Adrenal gland (tissue), 12 donors: Measurements from ENCODE around the gene GMNN. TPM values are rescaled to one million over a fixed set of nuclear protein-coding genes. Genes with fewer than 3 reads are reported as not detected.

Source experiments
- DNase-seq, 7 donors: peaks; one replicate each; pipeline ENCODE4 v3.0.0-alpha.2; 2019 to 2020
- H3K27ac ChIP-seq, 5 donors: fragments of 200-600 bp; sonication (generic) in 4 of 5; 1 replicate in 3 of 5; 2 replicates in 2 of 5; pipeline versions ENCODE4 v1.5.1 to v1.8.0; 2016 to 2020; ENCODE audit warnings: mild to moderate bottlenecking in 1 of 5
- H3K27me3 ChIP-seq: fragments of 200-600 bp; 2 replicates; pipeline ENCODE4 v1.8.0; 2021
- H3K36me3 ChIP-seq, 2 donors: fragments of 200-600 bp; replicated peaks in 1 of 2; 1 replicate in 1 of 2; 2 replicates in 1 of 2; pipeline versions ENCODE4 v1.5.1 to v1.8.0; 2018 to 2022
- H3K4me1 ChIP-seq, 2 donors: fragments of 200-600 bp; replicated peaks in 1 of 2; 1 replicate in 1 of 2; 2 replicates in 1 of 2; pipeline versions ENCODE4 v1.5.1 to v1.8.0; 2018 to 2021
- H3K4me3 ChIP-seq, 4 donors: fragments of 200-600 bp; sonication (generic) in 3 of 4; one replicate each; pipeline ENCODE4 v1.5.1; 2016 to 2018
- H3K9me3 ChIP-seq, 3 donors: fragments of 200-600 bp; sonication (generic) in 1 of 3; replicated peaks in 1 of 3; 1 replicate in 2 of 3; 2 replicates in 1 of 3; pipeline versions ENCODE4 v1.5.1 to v1.8.0; 2016 to 2021
- CTCF ChIP-seq, 6 experiments: fragments of 450-650 bp in 4 of 6; fragments of 200-600 bp in 2 of 6; sonication (generic) in 1 of 6; IDR thresholded peaks; 1 replicate in 5 of 6; 2 replicates in 1 of 6; pipeline versions ENCODE4 v1.5.1 to v1.8.0; 2016 to 2021; ENCODE audit warnings: antibody characterized with exemption in 6 of 6, mild to moderate bottlenecking in 2 of 6, moderate library complexity in 1 of 6
- POLR2A ChIP-seq, 2 donors: fragments of 450-650 bp; IDR thresholded peaks; one replicate each; pipeline ENCODE4 v1.6.1; 2017; ENCODE audit warnings: antibody characterized with exemption in 2 of 2, mild to moderate bottlenecking in 2 of 2, moderate library complexity in 1 of 2
- WGBS, 4 donors: extraction: QIAGEN DNeasy Blood & Tissue Kit in 2 of 4; methylation state at CpG; one replicate each; pipeline versions ENCODE4 v1.1.5 to v1.1.7; 2013 to 2017; 5-methylcytosine and 5-hydroxymethylcytosine counted together
- intact Hi-C, 2 donors: fragments of 100-400 bp; cut with DNase I; formaldehyde crosslinking; loops; one replicate each; pipeline versions ENCODE4 v1.14.1 to v1.15.0; 2022 to 2023
- polyA plus RNA-seq, 3 donors: library from polyadenylated mRNA; stranded (reverse); fragments of 200-250 nt in 2 of 3; fragments of 350-450 nt in 1 of 3; fragmentation: Illumina TruSeq in 1 of 3; extraction: RNeasy Lipid Tissue Mini Kit (QIAGEN cat#74804) in 1 of 3; gene quantifications; one replicate each; pipeline ENCODE4 v1.2.3, GENCODE V29; 2013 to 2014
- total RNA-seq, 9 donors: library from RNA; depleted of rRNA in 4 of 9; stranded (reverse); fragments of >200 nt in 4 of 9; fragments of 120-200 nt in 1 of 9; fragmentation: NEBNext Ultra II Directional in 1 of 9; extraction: Animal tissue kit (Norgen Biotek cat#: 25700) in 1 of 9; gene quantifications; one replicate each; pipeline versions ENCODE4 v1.1.0 to v1.2.4, GENCODE V29; 2013 to 2023
- donor health status: healthy with polysubstance abuse.
- donor health status: Bipolar disorder and iron deficiency.
- donor health status: DM: yes; HTN: yes; CAD: no.
- donor health status: DM: no; HTN: no; CAD: no.
- donor health status: DM: no; HTN: no; CAD: no.
- donor health status: DM: yes; HTN: yes; CAD: no.

GMNN gene
- total and polyA plus RNA-seq, 12 donors, result 4.1 to 60.3 (median 8.3) TPM

GRCh38 chr6:24825130-24825630 is 50.4 kb downstream of the GMNN start:
- peaks cover 0 to 5% (median 0%) of the 10 kb centered on the region in 3 donors for H3K9me3 ChIP-seq
- no peak for DNase-seq
- WGBS, 4 donors, result 45 to 56% (median 49%) methylated on average over 2 of the region's 2 CpGs
- H3K27ac ChIP-seq, result no peak overlapping the region
- H3K4me1 ChIP-seq, result no peaks in the 10 kb centered on the region
- intact Hi-C loops, result no loop called here
- no peaks in the 10 kb centered on the region for H3K27me3 ChIP-seq
- no peak overlapping the region for H3K4me3 ChIP-seq
- TF ChIP-seq POLR2A (IDR thresholded peaks at IDR 0.05), result no peak
- TF ChIP-seq CTCF (IDR thresholded peaks at IDR 0.05), result no peak
- H3K36me3 ChIP-seq, result no peaks in the 10 kb centered on the region

- no peak overlapping the region for H3K27ac ChIP-seq
- no peak overlapping the region for H3K4me3 ChIP-seq
- no peak for DNase-seq
- no peaks in the 10 kb centered on the region for H3K27me3 ChIP-seq
- no peaks in the 10 kb centered on the region for H3K36me3 ChIP-seq
- intact Hi-C loops, result no loop called here
- H3K9me3 ChIP-seq, result peaks cover 0 to 5% (median 0%) of the 10 kb centered on the region in 3 donors
- no peaks in the 10 kb centered on the region for H3K4me1 ChIP-seq
- WGBS, 4 donors, result 88 to 100% (median 95%) methylated on average over 3 of the region's 3 CpGs
- TF ChIP-seq CTCF (IDR thresholded peaks at IDR 0.05), result no peak
- no peak for TF ChIP-seq POLR2A (IDR thresholded peaks at IDR 0.05)
These were observed 52.4 kb downstream of the GMNN start for GRCh38 chr6:24827162-24827561.

- no peaks in the 10 kb centered on the region for H3K4me1 ChIP-seq
- no peak overlapping the region for H3K4me3 ChIP-seq
- WGBS, 4 donors, result 79 to 92% (median 85%) methylated on average over 8 of the region's 8 CpGs
- no peaks in the 10 kb centered on the region for H3K36me3 ChIP-seq
- H3K27ac ChIP-seq, result no peak overlapping the region
- no peak for TF ChIP-seq POLR2A (IDR thresholded peaks at IDR 0.05)
- no peak for TF ChIP-seq CTCF (IDR thresholded peaks at IDR 0.05)
- intact Hi-C loops, result no loop called here
- DNase-seq, result no peak
- no peaks in the 10 kb centered on the region for H3K27me3 ChIP-seq
- peaks cover 0 to 5% (median 0%) of the 10 kb centered on the region in 3 donors for H3K9me3 ChIP-seq
These were observed 53.2 kb downstream of the GMNN start for GRCh38 chr6:24827970-24828369.

- 88 to 94% (median 91%) methylated on average over 3 of the region's 3 CpGs for WGBS, 4 donors
- intact Hi-C loops, result no loop called here
- DNase-seq, result no peak
These were observed 54.9 kb downstream of the GMNN start for GRCh38 chr6:24829657-24830056.

More at GRCh38 chr6:24829657-24830056, 54.9 kb downstream of the GMNN start:
- Histone ChIP-seq H3K36me3 (no peaks in the 10 kb centered on the region), H3K4me1 (no peaks in the 10 kb centered on the region), H3K9me3 (peaks cover 0 to 5% (median 0%) of the 10 kb centered on the region in 3 donors), H3K27ac (no peak overlapping the region), H3K27me3 (no peaks in the 10 kb centered on the region), H3K4me3 (no peak overlapping the region)
- no peak for TF ChIP-seq POLR2A (IDR thresholded peaks at IDR 0.05)
- no peak for TF ChIP-seq CTCF (IDR thresholded peaks at IDR 0.05)
